Measurements from ENCODE around the gene STK11IP.

STK11IP gene

DNA sequence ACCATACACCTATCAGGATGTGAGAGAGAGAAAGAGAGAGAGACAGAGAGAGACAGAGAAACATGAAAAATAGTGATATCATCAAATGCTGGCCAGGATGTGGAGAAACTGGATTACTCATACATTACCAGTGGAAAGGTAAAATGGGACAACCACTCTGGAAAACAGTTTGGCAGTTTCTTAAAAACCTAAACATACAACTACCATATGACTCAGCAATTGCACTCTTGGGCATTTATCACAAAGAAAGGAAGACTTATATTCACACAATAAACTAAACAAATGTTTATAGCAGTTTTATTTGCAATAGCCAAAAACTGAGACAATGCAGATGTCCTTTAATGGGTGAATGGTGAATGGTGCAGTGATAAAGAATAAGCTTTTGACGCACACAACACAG is 58.9 kb downstream of the STK11IP start:
- TF ChIP-seq CTCF (IDR thresholded peaks at IDR 0.05; ENCODE audit: insufficient read depth, low read depth, low read length, missing control alignments), result no peak
- DNase-seq (ENCODE audit: low read depth), result no peak
- H3K4me3 ChIP-seq (ENCODE audit: low read depth, low read length), result no peak overlapping the region

DNA sequence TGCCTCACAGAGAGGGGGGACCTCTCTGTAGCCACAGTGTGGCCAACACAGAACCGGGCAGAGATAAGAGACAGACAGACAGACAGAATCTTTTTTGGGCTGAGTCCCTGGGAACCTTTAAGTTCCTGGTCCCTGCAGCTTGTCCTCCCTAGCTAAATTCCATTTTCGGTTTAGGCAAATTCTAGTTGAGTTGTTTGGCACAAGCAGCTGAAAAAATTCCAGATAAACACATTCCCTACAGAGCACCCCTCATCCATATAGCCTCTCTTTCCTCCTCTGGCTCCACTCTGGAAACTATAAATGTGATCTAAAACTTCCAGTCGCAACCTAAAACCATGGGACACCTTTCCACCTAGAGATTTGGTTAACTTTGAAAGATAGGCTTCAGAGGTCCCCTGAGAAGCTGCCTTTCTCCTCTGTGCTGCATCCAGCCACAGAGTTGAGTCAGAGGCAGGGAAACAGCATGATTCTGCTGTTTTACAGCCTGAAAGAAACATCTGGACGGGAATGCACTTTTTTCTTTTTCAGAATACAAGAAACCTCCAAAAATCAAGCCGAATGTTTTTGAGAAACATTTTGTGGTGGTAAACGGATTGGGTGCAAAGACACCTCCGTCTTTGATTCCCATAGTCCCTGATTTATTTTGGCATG is 60.7 kb downstream of the STK11IP start:
- no peak for DNase-seq (ENCODE audit: low read depth)
- no peak overlapping the region for H3K4me3 ChIP-seq (ENCODE audit: low read depth, low read length)
- no peak for TF ChIP-seq CTCF (IDR thresholded peaks at IDR 0.05; ENCODE audit: insufficient read depth, low read depth, low read length, missing control alignments)

- DNase-seq (ENCODE audit: low read depth), result no peak
- no peak for TF ChIP-seq CTCF (IDR thresholded peaks at IDR 0.05; ENCODE audit: insufficient read depth, low read depth, low read length, missing control alignments)
Measured at GRCh38 chr2:219658874-219659273, 61.2 kb downstream of the STK11IP start.

DNA sequence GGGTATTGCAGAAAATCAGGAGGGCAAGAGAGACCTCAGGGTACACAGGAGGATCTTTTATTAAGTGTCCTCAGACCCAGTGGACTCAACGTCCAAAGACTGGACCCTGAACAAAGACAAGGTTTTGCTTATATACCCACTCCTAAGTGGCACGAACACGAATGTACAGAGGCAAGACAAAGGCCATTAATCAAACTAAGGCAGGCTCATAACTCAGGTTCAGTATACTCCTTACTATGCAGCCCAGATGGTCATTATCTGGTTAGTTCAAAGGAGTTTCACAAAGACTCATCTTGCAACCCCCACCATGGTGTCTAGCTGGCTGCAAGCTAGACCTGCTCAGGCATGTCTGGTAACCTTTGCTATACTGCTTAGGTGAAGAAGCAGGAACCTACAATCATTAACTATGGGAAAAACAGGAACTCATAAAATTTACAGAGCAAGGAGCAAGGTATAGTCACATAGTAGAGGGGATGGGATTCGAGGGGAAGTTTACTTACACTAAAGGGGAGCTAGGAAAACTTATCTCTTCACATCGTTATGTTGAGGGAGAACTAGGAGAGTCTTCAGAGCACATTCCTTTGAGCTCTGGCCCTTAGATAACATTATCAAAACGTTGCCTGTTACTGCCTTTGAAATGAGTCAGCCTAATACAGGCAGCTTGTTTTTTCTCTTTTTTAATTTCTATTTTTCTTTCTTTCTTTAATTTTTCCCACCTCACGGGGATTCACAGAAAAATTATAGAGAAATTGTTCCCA is 63.7 kb downstream of the STK11IP start:
- peak; percentile 66 for DNase-seq (ENCODE audit: low read depth)
- TF ChIP-seq CTCF (IDR thresholded peaks at IDR 0.05; ENCODE audit: insufficient read depth, low read depth, low read length, missing control alignments), result no peak
- no peak overlapping the region for H3K4me3 ChIP-seq (ENCODE audit: low read depth, low read length)

More at GRCh38 chr2:219658874-219659273, 61.2 kb downstream of the STK11IP start:
- no peak overlapping the region for H3K4me3 ChIP-seq (ENCODE audit: low read depth, low read length)

- peak; percentile 34 for DNase-seq (ENCODE audit: low read depth)
- TF ChIP-seq CTCF (IDR thresholded peaks at IDR 0.05; ENCODE audit: insufficient read depth, low read depth, low read length, missing control alignments), result no peak
- no peak overlapping the region for H3K4me3 ChIP-seq (ENCODE audit: low read depth, low read length)
Measured at GRCh38 chr2:219661955-219662395, 64.3 kb downstream of the STK11IP start.

- no peak overlapping the region for H3K4me3 ChIP-seq (ENCODE audit: low read depth, low read length)
- TF ChIP-seq CTCF (IDR thresholded peaks at IDR 0.05; ENCODE audit: insufficient read depth, low read depth, low read length, missing control alignments), result no peak
- DNase-seq (ENCODE audit: low read depth), result no peak
Measured at GRCh38 chr2:219662566-219662965, 64.9 kb downstream of the STK11IP start.

All from GM12865 (cell line).